Epithelial cell of proximal tubule (primary cell): ENCODE results near the gene FAM217B. TPM values are rescaled to one million over a fixed set of nuclear protein-coding genes. Genes with fewer than 3 reads are reported as not detected.

Experiments used
- DNase-seq: peaks from one replicate; pipeline ENCODE4 v3.0.0-alpha.2; 2011; ENCODE audit warnings: low read depth
- H3K4me3 ChIP-seq: 2 replicates; pipeline ENCODE4 v1.5.1; 2011; ENCODE audit warnings: low read depth, mild to moderate bottlenecking, low read length
- total RNA-seq: library from RNA; depleted of rRNA; stranded (reverse); fragments of >200 nt; gene quantifications from 2 replicates; pipeline ENCODE4 v1.2.3, GENCODE V29; 2015
- TF ChIP-seq, protein P1 (sequence below): conservative IDR thresholded peaks from 2 replicates; pipeline ENCODE4 v1.5.1; 2012; ENCODE audit warnings: low read depth, mild to moderate bottlenecking, low read length

FAM217B gene
- total RNA-seq, 1 donor from 2014 or later = 4.3 TPM

- no peak overlapping the region for H3K4me3 ChIP-seq
- TF ChIP-seq, protein P1, sequence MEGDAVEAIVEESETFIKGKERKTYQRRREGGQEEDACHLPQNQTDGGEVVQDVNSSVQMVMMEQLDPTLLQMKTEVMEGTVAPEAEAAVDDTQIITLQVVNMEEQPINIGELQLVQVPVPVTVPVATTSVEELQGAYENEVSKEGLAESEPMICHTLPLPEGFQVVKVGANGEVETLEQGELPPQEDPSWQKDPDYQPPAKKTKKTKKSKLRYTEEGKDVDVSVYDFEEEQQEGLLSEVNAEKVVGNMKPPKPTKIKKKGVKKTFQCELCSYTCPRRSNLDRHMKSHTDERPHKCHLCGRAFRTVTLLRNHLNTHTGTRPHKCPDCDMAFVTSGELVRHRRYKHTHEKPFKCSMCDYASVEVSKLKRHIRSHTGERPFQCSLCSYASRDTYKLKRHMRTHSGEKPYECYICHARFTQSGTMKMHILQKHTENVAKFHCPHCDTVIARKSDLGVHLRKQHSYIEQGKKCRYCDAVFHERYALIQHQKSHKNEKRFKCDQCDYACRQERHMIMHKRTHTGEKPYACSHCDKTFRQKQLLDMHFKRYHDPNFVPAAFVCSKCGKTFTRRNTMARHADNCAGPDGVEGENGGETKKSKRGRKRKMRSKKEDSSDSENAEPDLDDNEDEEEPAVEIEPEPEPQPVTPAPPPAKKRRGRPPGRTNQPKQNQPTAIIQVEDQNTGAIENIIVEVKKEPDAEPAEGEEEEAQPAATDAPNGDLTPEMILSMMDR = peak; percentile 50
- DNase-seq = no peak
Measured at GRCh38 chr20:59985864-59986263, 45.7 kb downstream of the FAM217B start.

GRCh38 chr20:59987135-59987534 lies 46.9 kb downstream of the FAM217B start:
- TF ChIP-seq, protein P1 = no peak
- H3K4me3 ChIP-seq = no peak overlapping the region
- no peak for DNase-seq

GRCh38 chr20:59988141-59988540 lies 48.0 kb downstream of the FAM217B start:
- TF ChIP-seq, protein P1 = no peak
- no peak overlapping the region for H3K4me3 ChIP-seq
- DNase-seq = peak; percentile 40

GRCh38 chr20:59992526-59993084 lies 52.4 kb downstream of the FAM217B start:
- no peak overlapping the region for H3K4me3 ChIP-seq
- TF ChIP-seq, protein P1 = peak; percentile 14
- DNase-seq = no peak

- no peak overlapping the region for H3K4me3 ChIP-seq
- TF ChIP-seq, protein P1 = no peak
- DNase-seq = no peak
Measured at GRCh38 chr20:59993736-59994430, 53.7 kb downstream of the FAM217B start.

- DNase-seq = no peak
- TF ChIP-seq, protein P1 = no peak
- no peak overlapping the region for H3K4me3 ChIP-seq
Measured at GRCh38 chr20:59994697-59995122, 54.5 kb downstream of the FAM217B start.

- DNase-seq = no peak
- H3K4me3 ChIP-seq = no peak overlapping the region
- TF ChIP-seq, protein P1 = no peak
Measured at GRCh38 chr20:59996108-59996507, 55.9 kb downstream of the FAM217B start.
